Measurements from ENCODE around the gene ETFA.
"Not testable (repeated sequence)": the region's sequence is repeated elsewhere in the genome, so short reads cannot be mapped to it uniquely, and the experiment has no call there.

ETFA gene

DNA sequence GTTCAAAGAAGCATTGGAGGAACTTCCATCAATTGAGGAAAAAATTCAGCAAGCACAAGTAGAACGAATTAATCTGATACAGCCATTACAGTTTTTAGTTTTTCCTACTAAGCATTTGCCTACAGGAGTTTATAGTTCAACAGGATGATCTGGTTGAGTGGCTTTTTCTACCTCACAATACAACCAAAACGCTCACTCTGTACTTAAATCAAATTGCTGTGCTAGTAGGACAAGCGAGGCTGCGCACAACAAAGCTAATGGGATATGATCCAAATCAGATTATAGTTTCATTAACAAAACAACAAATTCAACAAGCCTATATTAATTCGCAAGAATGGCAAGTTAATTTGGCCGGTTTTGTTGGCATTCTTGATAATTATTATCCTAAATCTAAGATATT, 44.2 kb downstream of the ETFA start:
- DNase-seq, result no peak

DNA sequence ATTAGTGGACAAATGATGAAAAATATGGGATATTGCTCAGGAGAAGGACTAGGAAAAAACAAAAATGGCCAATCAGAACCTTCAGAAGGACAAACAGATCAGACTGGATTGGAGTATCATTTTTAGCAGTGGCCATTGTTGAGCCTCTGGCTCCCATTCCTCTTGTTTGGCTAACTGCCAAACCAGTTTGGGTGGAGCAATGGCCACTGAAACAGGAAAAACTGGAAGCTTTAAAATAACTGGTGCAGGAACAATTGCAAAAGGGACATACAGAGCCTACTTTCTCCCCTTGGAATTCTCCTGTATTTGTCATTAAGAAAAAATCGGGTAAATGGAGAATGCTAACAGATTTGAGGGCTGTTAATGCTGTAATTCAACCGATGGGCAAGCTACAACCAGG, 45.5 kb downstream of the ETFA start:
- DNase-seq, result not testable (repeated sequence)

DNA sequence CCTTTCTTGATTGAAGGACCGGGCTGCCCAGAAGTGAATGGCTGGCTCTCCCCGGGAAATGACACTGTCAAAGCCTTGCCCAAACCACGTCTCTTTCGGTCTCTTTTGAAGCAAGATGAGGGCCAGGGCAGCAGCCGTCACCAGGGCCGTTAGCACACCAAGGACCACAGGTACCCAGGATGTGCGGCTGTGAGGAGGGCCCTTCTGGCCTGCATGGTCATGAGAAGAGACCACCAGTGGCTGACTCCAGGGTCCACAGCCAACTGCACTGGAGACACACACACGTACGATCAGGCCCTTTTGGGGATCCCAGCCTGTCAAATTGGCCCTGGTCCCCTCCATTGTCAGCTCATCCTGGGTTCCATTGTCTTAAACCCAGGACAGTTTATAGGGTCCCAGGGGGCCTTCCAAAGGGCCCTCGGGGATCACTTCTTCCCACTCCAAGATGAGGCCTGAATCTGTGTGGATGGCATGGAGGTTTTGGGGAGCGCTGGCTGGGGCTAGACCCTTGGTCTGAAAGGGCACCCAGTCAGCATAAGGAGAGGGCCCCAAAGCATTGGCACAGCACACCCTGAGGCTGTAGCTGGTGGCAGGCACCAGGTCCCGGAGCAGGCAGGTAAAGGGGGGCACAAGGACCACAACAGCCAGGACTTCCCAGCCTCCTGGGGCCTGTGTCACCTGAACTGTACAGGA, 50.9 kb downstream of the ETFA start:
- DNase-seq, result no peak

DNA sequence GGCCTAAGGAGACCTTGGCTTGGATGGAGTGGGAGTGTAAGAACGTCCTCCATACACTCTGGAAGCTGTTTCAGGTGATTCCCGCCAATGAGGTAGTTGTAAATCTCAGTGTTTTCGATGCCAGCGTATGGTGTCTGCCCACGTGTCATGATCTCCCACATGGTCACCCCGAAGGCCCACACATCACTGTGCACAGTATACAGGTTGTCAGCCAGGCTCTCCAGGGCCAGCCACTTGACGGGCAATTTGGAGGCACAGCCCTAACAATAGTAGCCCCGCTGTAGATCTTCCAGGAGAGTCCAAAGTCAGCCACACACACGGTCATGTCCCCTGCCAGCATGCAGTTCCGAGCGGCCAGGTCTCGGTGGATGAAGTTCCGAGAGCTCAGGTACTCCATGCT, 51.9 kb downstream of the ETFA start:
- DNase-seq, result no peak

DNA sequence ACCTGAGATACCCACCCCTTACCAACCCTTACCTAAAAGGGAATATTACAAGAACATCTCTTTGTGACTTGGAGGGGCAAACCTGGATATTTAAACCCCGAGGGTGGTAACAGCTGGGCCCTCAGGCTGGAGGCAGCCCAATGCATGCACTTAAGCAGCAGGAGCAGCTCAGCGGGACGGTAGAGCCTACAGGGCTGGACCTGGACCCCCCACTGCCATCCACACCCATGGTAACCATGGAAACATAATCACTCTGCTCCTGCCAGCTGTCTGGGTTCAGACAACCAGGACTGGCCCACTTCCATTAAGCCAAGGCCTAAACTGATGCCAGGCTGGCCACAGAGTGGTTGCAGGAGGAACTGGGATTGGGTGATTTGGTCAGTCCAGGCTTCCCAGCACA, 52.8 kb downstream of the ETFA start:
- DNase-seq, result peak; percentile 20

DNA sequence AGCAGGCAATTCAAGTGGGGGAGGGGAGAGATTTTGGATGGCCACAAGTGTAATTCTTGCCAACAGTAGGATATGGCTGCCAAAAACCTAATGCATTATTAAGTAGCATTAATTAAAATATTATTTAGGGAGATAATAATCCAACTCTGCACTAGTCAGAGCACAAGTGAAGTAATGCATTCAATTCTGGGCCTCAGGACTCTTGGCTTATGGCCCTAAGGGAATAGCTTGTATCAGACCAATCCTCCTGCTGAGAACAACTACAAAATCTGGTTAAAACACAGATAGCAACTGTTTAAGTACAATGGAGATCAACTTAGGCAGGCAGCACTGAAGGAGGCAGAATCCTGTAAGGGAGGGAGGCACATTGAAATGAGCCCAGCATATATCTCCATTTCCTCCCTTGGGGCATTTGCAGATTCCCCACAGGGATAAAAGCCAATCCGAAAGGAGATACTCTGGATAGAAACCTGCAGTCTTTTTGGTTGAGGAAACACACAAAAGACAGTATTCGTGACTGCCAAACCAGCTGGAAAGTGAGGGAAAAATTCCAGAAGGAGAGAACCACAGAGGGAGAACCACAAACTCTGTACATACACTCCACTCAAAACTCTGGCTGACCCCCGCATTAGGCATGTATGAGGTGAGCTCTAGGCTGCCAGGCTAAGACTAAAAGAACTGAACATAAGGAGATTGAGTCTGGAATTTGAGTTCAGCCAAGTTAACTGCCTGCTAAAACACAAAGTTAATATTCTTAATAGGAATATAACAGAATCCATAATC, 57.4 kb downstream of the ETFA start:
- DNase-seq, result peak; percentile 36

DNA sequence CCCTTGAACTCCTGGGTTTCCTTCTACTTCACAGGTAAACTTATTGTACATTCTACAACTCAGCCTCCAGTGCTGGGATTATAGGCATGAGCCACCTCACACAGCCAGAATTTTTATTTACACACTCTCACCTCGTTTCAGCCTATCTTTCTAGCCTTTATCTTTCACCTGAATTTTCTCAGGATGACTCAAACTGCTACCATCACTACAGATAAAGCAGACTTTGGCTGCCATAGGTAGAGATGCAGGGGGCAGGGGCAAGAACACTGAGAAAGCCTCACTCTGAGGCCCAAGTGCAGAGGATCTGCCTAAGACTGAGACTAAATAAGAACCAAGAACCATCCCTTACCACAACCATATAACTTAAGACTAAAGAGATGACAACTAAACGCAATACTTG, 59.0 kb downstream of the ETFA start:
- no peak for DNase-seq

DNA sequence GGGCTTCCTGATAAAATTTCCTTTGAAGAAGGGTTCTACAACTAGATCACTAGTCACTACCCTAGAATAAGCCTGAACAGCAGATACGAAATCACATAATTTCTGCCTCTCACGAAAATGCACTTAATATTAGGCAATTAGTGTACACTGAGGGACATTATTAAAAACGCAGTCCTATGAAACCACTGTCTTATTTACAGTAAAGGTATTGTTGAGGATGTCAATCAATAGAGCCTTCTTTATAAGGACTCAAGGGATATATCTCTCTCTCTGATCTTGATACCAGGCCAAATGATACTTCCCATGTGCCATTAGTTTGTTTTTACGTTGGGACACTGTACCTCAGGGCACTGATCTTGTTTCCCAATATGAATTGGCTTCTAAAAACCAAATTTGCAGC, 59.6 kb downstream of the ETFA start:
- DNase-seq, result no peak

DNA sequence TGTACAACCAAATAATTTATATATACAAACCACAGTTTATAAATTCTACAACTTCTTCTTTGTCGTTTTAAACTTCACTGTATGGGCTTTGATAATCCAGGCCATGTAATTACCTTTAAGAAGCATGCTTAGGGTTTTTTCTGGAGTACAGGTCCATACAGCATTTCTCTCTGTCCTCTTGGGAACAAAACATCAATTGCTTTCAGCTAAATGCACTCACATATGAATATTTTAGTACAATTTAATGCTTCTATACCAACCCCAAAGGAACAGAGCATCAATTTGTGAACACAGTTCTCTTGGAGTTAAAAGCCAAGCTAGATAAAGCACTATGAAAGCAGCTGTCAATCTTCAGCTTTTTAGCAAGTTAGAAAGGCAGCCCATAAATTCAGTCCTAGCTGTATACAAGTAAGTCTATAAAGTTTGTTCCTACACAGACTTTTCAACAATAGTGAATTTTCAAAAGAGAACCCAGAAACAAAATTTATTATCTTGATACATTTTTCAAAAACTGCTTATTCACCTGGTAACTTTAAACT, 66.1 kb downstream of the ETFA start:
- DNase-seq, result no peak

DNA sequence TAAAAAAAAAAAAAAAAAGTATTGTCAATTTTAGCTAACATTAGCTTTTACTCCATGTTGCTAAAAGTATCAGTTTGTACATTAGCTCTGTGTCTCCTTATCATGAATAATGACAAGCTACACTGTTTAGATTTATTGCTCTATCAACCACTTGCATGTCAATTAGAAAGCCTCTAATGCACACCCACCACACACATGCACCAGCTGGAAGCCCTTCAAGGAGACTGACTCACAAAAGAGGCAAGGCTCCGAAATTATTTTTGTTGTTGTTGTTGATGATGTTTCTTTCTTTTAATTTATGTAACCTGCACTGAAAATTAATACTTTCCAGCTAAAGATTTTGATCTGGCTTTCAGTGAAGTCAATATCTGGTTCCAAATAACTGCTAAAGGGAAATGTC, 71.5 kb downstream of the ETFA start:
- DNase-seq, result peak; percentile 42

DNA sequence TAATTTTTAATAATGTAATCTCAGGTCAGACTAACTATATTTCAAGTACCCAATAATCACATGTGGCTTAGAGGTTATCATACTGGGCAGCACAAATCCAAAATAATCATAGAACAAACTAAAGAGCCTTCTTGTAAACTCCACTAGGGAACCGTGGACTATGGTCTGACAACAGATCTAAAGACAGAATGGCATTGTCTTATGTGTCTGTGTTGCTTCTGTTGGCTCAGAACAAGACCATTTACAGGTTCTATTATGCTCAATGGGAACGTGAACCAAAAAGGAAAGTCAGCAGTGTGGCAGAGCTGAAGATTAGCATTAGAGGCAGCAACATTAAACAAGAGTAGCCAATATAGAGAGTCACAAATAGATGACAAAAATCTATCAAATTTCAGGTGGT, 74.9 kb downstream of the ETFA start:
- peak; percentile 30 for DNase-seq

DNA sequence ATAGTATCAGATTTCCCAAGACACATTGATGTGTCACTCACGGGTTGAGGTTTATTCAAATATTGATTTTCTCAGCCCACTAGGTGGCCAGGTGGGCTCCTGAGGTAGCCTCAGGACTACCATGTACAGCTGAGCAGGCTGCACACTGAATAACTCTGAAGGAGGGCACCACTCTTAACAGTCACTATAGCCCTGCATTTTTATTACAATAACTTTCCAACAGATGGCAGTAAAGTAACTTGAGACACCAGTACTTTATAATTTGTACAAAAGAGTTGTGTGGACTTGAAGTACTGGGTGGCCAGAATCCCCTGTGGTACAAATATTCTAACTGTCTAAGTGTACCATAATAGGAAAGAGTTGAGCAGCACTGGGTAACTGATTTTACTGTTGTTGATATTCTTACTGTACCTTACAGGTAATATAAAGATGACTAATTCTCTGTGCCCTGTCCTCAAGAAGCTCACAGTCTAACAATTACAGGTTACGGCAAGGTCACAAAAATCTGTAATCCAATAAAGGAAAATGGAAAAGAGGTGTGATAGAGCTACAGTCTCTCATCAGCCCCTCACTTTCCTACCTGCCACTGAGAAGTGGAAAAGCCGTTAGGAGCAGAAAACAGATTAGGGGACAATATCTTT, 76.0 kb downstream of the ETFA start:
- peak; percentile 90 for DNase-seq

DNA sequence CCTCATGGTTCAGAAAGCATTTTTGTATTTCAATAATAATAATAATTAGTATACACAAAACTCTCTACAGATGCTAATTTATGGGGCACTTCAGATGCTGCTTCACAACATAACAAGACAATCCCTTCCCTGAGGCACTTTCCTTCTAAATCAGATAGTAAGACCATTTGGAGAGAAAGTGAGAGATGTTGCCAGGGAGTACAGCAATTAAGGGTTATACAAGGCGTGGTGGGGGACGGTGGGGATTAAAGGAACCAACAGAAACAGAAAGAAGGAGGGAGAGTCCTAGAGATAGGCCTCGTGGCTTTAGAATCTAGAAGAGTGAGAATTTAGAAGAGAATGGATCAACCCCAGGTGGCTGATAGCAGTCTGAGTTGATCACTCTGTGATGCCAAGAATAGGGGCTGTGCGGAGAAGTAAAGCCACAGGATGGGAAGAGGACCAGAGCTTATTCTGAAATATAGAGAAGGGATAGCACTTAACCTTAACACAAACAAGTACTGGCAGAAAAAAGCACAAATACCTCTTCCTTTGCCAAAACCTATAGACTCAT, 76.9 kb downstream of the ETFA start:
- DNase-seq, result peak; percentile 78

DNA sequence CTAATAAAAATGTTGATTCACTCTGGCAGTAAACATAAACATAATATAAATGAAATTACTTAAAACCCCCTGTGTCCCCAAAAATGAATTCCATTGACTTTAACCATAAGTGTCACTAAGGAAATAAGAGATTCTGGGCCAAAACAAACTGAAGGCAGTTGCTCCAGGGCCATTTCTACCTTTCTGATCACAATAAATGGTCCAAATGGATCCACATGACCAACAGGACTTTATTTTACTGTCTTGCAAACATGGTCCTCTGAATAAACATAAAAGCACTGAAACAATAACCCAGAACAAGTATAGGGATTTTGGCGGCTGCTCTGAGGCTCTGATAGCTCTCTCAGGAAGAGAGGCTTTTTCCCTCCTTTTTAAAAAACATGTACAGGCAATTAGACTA, 77.3 kb downstream of the ETFA start:
- no peak for DNase-seq

DNA sequence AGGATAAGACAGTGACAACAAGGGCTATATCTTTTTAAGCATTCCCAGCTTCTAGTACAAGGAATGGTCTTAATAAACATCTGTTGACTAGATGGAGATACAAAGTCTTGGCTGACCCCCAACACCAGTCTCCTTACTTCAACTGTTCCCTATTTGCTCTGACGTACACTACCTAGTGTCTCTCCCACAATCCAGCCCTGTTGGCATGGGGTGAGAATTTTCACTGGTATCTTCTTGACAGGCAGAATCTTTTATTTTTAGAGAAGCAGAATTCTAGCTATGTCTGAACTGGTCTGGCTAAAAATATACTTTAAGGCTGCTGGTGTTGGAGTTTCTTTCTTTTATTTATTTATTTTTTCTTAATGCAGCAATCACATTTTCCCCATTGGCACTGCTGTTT, 82.0 kb downstream of the ETFA start:
- DNase-seq, result no peak

DNA sequence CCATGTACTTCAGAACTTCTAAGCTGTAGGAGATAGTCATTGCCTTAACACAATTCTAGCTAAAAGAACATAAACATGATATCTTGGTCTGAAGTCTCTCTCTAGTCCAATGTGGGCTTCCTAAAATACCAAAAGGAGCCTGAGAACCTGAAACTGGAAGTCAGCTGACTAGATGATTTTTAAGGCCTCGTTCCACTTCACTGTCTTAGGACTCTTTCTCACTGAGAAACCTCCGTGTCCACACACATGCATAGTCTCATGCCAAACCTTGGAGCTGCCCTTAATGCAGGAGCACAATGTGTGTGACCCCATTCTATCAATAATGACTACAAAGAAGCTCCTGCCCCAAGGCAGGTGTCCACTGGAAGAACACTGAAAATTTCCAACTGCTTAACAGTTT, 87.7 kb downstream of the ETFA start:
- no peak for DNase-seq

DNA sequence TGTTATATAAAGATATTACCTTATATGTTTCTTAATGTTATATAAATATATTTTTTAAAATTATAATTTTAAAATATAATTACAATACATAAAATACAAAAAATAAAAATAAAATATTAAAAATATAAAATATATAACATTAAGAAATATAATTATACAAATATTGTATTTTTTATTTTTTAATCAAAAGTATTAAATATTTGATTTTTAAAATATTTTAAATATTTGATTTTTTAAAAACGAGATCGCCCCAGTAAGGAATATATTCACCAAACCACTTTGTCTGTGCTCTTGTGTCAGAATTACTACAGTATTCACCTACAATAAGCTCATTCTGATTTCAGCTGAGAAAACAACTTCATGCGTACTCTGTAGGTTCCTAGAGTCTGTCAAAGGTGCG, 89.1 kb downstream of the ETFA start:
- no peak for DNase-seq

DNA sequence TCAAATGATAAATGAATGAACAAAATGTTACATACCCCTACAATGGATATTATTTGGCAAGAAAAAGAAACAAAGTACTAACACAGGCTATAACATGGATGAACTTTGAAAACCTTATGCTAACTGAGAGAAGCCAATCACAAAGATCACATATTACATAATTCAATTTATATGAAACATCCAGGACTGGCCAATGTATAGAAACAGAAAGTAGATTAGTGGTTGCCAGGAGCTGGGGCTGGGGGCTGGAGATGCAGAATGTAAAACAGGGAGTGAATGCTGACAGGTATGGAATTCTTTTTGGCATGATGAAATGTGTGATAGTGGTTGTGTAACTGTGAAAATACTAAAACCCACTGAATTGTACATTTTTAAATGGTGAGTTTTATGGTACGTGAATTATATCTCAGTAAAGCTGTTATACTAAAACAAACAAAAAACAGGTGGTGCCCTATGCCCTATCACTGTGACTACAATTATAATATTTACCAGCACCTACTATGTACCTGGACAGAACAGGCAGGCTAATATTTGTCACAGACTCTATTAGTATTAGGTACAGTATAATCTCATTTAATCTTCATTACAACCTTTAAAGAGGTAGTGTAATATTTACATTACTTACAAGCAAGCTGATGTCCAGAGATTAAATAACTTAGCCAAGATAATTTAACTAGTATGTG, 90.0 kb downstream of the ETFA start:
- no peak for DNase-seq

DNA sequence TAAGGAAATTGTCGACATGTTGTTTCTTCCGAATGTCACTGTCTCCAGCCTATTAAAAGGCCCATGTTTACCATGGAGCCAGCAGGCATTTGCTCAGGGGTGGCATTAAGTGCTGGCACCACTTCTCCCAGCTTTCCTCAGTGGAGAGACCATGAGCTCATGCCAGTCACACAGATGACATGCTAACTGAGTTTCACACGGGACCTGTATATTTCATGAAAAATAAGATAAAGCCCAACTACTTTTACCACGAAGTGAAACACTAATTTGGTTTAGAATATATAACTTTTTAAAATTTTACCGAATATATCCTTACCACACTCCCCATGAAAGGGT, 93.4 kb downstream of the ETFA start:
- no peak for DNase-seq

DNA sequence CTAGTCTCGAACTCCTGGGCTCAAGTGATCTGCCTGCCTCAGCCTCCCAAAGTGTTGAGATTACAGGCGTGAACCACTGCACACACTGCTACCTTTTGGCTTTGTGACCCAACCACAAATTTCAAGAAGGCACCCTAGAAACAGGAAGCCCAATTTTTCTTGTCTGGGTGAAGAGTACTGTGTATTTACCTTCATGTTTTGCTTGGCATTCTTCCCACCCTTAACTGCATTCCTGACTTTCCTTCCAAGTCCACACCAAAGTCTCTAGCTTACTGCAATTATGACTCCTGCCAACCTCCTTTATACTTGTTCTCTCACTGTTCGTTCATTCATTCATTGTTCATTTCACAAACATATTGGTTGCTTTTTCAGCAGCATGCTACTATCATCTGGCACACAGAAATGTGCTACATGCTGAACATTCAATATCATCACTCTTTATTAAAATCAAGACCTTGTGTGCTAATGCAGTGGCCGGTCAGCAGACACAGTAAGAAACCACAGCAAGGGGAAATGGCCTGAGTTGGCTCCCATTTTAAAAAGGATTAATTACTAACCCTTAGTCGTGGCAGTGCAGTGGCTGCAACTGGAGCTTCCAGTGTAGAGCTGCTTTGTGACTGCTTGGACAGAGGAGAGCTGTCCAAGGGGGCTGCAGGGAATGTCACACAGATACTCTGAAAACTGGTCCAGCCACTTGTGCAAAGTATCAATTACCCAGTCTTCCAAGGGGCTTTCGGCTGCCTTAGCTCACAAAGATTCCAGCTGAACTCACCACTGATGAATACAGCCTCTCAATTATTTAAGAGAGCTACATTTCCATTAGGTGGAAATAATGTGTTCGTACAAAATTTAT, 94.0 kb downstream of the ETFA start:
- no peak for DNase-seq

DNA sequence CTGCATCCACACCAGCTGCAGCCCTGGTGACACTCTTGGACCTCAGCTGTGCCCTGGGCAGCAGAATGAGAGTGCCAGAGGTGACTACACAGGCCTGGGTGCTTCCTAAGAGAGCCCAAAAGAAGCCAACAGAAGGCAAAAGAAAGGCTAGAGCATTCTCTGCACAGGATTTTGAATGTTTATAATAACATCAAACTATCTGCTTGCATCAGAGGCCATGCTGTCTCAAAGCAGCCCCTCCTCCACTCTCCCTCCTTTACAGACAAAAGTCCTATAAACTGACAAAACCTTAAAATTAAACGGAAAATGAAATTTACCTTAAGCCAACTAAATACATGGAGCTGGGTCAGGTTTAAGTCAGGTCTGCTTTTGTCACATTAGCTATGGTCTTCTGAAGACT, 95.6 kb downstream of the ETFA start:
- DNase-seq, result no peak

DNA sequence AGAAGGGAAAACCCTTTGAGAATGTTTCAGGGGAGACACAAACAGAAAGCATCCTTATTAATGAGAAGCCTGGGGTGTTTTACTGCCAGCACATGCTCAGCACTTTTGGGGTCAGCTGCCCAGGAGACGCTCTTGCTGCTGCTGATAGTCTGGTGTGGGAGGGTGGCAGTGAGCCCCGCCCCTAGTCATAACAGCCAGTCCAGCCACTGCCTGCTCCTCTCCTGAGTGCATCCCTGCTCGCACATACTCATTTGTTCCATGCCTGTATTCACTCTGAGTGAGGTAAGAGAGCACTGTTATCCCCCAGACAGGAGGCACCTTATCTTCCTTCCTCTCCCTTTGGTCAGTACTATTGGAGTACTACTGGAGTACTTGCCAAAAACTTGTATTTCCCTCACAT, 101.3 kb downstream of the ETFA start:
- DNase-seq, result no peak
